ENCODE data around the gene KRT36.

KRT36 gene

DNA sequence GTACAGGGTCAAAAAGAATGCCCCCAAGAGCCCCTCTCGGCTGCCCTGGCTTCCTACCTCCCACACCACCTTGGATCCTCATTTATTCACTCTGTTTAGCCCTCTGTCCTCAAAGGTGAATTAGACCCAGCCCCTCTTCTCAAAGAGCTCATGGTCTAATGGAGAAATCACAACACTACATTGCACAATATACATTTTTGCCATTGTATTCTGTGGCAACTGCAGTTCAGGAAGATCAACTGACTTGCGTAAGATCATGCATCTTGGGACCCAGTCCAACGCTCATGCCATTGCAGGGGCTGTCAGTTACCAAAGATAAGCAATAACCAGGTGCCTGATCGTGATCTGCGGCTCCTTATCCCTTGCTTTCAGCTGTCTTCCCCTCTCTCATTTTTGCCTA lies 50.3 kb downstream of the KRT36 start:
- no peak for DNase-seq (ENCODE audit: low spot score)

DNA sequence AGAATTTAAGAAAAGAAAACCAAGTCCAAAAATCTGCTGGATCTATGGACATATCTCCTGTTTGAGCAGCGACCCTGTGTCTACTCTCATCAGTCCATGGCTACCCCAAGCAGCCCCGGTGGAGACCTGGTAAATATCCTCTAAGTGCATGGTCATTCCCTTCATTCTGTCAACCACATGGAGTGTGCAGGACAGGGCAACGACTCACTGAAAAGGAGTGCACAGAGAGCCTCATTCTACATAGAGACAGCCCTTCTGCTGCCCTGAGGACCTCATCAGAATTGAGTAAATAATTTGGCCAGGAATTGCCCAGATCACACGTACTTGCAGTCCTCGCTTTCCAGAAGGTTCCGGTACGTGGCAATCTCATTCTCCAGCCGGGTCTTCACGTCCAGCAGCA lies 51.9 kb downstream of the KRT36 start:
- no peak for DNase-seq (ENCODE audit: low spot score)

DNA sequence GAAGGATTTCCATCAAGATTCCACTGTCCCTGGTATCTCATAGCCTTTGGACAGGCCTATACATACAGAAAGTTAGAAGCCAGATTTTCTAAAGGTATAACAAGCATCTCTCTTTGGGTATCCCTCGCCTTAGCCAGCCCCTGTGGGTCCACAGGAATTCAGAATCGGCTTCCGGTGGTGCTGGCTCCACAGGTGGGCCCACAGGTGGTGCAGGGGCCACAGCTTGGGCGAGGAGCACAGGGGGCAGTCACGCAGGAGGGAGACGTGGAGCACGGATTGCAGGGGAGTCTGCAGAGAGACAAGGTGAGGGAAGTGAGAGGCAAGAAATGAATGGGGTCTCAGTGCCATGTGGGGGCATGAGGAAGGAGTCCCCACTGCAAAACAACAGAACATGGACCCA lies 52.5 kb downstream of the KRT36 start:
- no peak for DNase-seq (ENCODE audit: low spot score)

Measured in pons (tissue), 1 donor.